ENCODE data around the gene MRPS2. TPM values are rescaled to one million over a fixed set of nuclear protein-coding genes. Genes with fewer than 3 reads are reported as not detected.

Gene MRPS2
- total and polyA plus RNA-seq, 9 of the 15 experiments (the other 6 are each of a cell fraction or from before 2014, with no cell fraction given), result 8.0 to 167 (median 81.3) TPM

DNA sequence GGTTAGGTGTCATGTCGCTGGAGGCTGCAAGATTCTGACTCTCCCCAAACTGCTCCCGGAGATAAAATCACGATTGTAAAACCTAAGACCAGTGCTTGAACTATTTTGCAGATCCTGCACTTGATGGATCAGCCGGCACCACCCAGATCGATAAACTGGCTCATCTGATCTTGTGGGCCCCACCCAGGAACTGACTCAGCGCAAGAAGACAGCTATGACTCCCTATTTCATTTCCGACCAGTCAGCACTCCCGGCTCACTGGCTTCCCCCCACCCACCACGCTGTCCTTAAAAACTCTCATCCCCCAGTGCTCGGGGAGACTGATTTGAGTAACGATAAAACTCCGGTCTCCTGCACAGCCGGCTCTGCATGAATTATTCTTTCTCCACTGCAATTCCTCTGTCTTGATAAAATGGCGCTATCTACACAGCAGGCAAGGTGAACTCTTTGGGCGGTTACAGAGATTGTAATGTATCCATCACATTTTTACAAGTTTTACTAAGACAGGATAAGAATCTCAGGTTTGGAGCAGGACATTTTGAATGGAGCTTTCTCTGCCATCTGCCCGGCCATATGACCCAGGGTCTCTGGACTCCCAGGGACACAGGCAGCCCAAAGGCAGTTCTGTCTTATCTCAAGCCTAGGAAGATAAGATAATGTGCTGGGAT is 31.5 kb upstream of the MRPS2 start (continued):
- TF ChIP-seq, protein P1, sequence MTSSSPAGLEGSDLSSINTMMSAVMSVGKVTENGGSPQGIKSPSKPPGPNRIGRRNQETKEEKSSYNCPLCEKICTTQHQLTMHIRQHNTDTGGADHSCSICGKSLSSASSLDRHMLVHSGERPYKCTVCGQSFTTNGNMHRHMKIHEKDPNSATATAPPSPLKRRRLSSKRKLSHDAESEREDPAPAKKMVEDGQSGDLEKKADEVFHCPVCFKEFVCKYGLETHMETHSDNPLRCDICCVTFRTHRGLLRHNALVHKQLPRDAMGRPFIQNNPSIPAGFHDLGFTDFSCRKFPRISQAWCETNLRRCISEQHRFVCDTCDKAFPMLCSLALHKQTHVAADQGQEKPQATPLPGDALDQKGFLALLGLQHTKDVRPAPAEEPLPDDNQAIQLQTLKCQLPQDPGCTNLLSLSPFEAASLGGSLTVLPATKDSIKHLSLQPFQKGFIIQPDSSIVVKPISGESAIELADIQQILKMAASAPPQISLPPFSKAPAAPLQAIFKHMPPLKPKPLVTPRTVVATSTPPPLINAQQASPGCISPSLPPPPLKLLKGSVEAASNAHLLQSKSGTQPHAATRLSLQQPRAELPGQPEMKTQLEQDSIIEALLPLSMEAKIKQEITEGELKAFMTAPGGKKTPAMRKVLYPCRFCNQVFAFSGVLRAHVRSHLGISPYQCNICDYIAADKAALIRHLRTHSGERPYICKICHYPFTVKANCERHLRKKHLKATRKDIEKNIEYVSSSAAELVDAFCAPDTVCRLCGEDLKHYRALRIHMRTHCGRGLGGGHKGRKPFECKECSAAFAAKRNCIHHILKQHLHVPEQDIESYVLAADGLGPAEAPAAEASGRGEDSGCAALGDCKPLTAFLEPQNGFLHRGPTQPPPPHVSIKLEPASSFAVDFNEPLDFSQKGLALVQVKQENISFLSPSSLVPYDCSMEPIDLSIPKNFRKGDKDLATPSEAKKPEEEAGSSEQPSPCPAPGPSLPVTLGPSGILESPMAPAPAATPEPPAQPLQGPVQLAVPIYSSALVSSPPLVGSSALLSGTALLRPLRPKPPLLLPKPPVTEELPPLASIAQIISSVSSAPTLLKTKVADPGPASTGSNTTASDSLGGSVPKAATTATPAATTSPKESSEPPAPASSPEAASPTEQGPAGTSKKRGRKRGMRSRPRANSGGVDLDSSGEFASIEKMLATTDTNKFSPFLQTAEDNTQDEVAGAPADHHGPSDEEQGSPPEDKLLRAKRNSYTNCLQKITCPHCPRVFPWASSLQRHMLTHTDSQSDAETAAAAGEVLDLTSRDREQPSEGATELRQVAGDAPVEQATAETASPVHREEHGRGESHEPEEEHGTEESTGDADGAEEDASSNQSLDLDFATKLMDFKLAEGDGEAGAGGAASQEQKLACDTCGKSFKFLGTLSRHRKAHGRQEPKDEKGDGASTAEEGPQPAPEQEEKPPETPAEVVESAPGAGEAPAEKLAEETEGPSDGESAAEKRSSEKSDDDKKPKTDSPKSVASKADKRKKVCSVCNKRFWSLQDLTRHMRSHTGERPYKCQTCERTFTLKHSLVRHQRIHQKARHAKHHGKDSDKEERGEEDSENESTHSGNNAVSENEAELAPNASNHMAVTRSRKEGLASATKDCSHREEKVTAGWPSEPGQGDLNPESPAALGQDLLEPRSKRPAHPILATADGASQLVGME (CRISPR knock-in tag; IDR thresholded peaks at IDR 0.05), result no peak
- TF ChIP-seq ZNF354B (CRISPR knock-in tag; IDR thresholded peaks at IDR 0.05), result no peak
- no peak for TF ChIP-seq TCF7 (IDR thresholded peaks at IDR 0.05; ENCODE audit: borderline replicate concordance)
- TF ChIP-seq, protein P2, sequence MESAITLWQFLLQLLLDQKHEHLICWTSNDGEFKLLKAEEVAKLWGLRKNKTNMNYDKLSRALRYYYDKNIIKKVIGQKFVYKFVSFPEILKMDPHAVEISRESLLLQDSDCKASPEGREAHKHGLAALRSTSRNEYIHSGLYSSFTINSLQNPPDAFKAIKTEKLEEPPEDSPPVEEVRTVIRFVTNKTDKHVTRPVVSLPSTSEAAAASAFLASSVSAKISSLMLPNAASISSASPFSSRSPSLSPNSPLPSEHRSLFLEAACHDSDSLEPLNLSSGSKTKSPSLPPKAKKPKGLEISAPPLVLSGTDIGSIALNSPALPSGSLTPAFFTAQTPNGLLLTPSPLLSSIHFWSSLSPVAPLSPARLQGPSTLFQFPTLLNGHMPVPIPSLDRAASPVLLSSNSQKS (CRISPR knock-in tag; IDR thresholded peaks at IDR 0.05), result no peak
- TF ChIP-seq SRSF1 (IDR thresholded peaks at IDR 0.05; ENCODE audit: low read depth, low read length), result no peak
- TF ChIP-seq, protein P3, sequence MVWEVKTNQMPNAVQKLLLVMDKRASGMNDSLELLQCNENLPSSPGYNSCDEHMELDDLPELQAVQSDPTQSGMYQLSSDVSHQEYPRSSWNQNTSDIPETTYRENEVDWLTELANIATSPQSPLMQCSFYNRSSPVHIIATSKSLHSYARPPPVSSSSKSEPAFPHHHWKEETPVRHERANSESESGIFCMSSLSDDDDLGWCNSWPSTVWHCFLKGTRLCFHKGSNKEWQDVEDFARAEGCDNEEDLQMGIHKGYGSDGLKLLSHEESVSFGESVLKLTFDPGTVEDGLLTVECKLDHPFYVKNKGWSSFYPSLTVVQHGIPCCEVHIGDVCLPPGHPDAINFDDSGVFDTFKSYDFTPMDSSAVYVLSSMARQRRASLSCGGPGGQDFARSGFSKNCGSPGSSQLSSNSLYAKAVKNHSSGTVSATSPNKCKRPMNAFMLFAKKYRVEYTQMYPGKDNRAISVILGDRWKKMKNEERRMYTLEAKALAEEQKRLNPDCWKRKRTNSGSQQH (CRISPR knock-in tag; IDR thresholded peaks at IDR 0.05), result no peak
- no peak for TF ChIP-seq ZNF444 (CRISPR knock-in tag; IDR thresholded peaks at IDR 0.05)
- TF ChIP-seq ZNF644 (tag; IDR thresholded peaks at IDR 0.05; ENCODE audit: low read depth), result no peak
- TF ChIP-seq ZNF717 (CRISPR knock-in tag; IDR thresholded peaks at IDR 0.05), result no peak
- no peak for TF ChIP-seq ERF (CRISPR knock-in tag; IDR thresholded peaks at IDR 0.05)
- TF ChIP-seq KLF10 (CRISPR knock-in tag; IDR thresholded peaks at IDR 0.05), result no peak
- TF ChIP-seq ZNF778 (CRISPR knock-in tag; IDR thresholded peaks at IDR 0.05), result no peak
- TF ChIP-seq LARP7 (IDR thresholded peaks at IDR 0.05), result no peak
- TF ChIP-seq, protein P4, sequence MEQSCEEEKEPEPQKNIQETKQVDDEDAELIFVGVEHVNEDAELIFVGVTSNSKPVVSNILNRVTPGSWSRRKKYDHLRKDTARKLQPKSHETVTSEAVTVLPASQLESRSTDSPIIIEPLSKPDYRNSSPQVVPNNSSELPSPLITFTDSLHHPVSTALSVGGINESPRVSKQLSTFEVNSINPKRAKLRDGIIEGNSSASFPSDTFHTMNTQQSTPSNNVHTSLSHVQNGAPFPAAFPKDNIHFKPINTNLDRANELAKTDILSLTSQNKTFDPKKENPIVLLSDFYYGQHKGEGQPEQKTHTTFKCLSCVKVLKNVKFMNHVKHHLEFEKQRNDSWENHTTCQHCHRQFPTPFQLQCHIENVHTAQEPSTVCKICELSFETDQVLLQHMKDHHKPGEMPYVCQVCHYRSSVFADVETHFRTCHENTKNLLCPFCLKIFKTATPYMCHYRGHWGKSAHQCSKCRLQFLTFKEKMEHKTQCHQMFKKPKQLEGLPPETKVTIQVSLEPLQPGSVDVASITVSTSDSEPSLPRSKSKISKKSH (CRISPR knock-in tag; IDR thresholded peaks at IDR 0.05), result no peak
- no peak for TF ChIP-seq SAFB2 (IDR thresholded peaks at IDR 0.05; ENCODE audit: borderline replicate concordance, low read depth, low read length, severe bottlenecking)
- TF ChIP-seq, protein P5, sequence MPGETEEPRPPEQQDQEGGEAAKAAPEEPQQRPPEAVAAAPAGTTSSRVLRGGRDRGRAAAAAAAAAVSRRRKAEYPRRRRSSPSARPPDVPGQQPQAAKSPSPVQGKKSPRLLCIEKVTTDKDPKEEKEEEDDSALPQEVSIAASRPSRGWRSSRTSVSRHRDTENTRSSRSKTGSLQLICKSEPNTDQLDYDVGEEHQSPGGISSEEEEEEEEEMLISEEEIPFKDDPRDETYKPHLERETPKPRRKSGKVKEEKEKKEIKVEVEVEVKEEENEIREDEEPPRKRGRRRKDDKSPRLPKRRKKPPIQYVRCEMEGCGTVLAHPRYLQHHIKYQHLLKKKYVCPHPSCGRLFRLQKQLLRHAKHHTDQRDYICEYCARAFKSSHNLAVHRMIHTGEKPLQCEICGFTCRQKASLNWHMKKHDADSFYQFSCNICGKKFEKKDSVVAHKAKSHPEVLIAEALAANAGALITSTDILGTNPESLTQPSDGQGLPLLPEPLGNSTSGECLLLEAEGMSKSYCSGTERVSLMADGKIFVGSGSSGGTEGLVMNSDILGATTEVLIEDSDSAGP (CRISPR knock-in tag; IDR thresholded peaks at IDR 0.05), result no peak
- TF ChIP-seq PCBP1 (IDR thresholded peaks at IDR 0.05; ENCODE audit: low read depth, low read length, poor library complexity, severe bottlenecking), result no peak
